ENCODE results near the gene MBNL3.

- TF ChIP-seq, protein P1, sequence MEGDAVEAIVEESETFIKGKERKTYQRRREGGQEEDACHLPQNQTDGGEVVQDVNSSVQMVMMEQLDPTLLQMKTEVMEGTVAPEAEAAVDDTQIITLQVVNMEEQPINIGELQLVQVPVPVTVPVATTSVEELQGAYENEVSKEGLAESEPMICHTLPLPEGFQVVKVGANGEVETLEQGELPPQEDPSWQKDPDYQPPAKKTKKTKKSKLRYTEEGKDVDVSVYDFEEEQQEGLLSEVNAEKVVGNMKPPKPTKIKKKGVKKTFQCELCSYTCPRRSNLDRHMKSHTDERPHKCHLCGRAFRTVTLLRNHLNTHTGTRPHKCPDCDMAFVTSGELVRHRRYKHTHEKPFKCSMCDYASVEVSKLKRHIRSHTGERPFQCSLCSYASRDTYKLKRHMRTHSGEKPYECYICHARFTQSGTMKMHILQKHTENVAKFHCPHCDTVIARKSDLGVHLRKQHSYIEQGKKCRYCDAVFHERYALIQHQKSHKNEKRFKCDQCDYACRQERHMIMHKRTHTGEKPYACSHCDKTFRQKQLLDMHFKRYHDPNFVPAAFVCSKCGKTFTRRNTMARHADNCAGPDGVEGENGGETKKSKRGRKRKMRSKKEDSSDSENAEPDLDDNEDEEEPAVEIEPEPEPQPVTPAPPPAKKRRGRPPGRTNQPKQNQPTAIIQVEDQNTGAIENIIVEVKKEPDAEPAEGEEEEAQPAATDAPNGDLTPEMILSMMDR (IDR thresholded peaks at IDR 0.05; ENCODE audit: low read length), result no peak
- TF ChIP-seq EZH2 (optimal IDR thresholded peaks at IDR 0.05; ENCODE audit: low read depth, low read length), result no peak
Observed at GRCh38 chrX:132415012-132415411, 73.8 kb downstream of the MBNL3 start.

Data from MM.1S (cell line).